Mesothelial cell of epicardium (in vitro differentiated cells): ENCODE results near the gene LRPPRC. TPM values are rescaled to one million over a fixed set of nuclear protein-coding genes. Genes with fewer than 3 reads are reported as not detected.

Source experiments
- DNase-seq, 2 experiments: peaks; one replicate each; pipeline ENCODE4 v3.0.0; 2021; ENCODE audit warnings: low spot score in 2 of 2; ENCODE audit not compliant: unreplicated experiment in 2 of 2
- H3K27ac Mint-ChIP-seq: 2 replicates; pipeline ENCODE4 v1.8.0; 2021; ENCODE audit warnings: mixed read lengths
- H3K27me3 Mint-ChIP-seq: 2 replicates; pipeline ENCODE4 v1.8.0; 2021; ENCODE audit warnings: low read depth, mixed read lengths
- H3K36me3 Mint-ChIP-seq: 2 replicates; pipeline ENCODE4 v1.8.0; 2021; ENCODE audit warnings: mixed read lengths
- H3K4me1 Mint-ChIP-seq: 2 replicates; pipeline ENCODE4 v1.8.0; 2021; ENCODE audit warnings: mixed read lengths
- H3K4me3 Mint-ChIP-seq: 2 replicates; pipeline ENCODE4 v1.8.0; 2021; ENCODE audit warnings: mild to moderate bottlenecking, moderate library complexity, mixed read lengths
- H3K9me3 Mint-ChIP-seq: 2 replicates; pipeline ENCODE4 v1.8.0; 2021; ENCODE audit warnings: mixed read lengths
- total RNA-seq: library from RNA; stranded (reverse); gene quantifications from 3 replicates; pipeline ENCODE4 v1.2.1, GENCODE V29; 2021
- TF ChIP-seq, protein P1 (sequence below): fragments of 200-600 bp; sonication (generic); IDR thresholded peaks from one replicate; pipeline ENCODE4 v1.5.0; 2021; ENCODE audit warnings: antibody characterized with exemption; ENCODE audit not compliant: unreplicated experiment

LRPPRC gene
- total RNA-seq, 1 donor from 2014 or later, result 99.9 TPM

- no peaks in the 10 kb centered on the region for H3K9me3 Mint-ChIP-seq
- no peaks in the 10 kb centered on the region for H3K4me1 Mint-ChIP-seq
- no peak overlapping the region for H3K4me3 Mint-ChIP-seq
- no peaks in the 10 kb centered on the region for H3K27me3 Mint-ChIP-seq
- DNase-seq, result no peak
- peaks cover 34% of the 10 kb centered on the region for H3K36me3 Mint-ChIP-seq
- TF ChIP-seq, protein P1, sequence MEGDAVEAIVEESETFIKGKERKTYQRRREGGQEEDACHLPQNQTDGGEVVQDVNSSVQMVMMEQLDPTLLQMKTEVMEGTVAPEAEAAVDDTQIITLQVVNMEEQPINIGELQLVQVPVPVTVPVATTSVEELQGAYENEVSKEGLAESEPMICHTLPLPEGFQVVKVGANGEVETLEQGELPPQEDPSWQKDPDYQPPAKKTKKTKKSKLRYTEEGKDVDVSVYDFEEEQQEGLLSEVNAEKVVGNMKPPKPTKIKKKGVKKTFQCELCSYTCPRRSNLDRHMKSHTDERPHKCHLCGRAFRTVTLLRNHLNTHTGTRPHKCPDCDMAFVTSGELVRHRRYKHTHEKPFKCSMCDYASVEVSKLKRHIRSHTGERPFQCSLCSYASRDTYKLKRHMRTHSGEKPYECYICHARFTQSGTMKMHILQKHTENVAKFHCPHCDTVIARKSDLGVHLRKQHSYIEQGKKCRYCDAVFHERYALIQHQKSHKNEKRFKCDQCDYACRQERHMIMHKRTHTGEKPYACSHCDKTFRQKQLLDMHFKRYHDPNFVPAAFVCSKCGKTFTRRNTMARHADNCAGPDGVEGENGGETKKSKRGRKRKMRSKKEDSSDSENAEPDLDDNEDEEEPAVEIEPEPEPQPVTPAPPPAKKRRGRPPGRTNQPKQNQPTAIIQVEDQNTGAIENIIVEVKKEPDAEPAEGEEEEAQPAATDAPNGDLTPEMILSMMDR, result no peak
- H3K27ac Mint-ChIP-seq, result no peak overlapping the region
Observed at GRCh38 chr2:43905871-43906270, 89.9 kb downstream of the LRPPRC start.

DNA sequence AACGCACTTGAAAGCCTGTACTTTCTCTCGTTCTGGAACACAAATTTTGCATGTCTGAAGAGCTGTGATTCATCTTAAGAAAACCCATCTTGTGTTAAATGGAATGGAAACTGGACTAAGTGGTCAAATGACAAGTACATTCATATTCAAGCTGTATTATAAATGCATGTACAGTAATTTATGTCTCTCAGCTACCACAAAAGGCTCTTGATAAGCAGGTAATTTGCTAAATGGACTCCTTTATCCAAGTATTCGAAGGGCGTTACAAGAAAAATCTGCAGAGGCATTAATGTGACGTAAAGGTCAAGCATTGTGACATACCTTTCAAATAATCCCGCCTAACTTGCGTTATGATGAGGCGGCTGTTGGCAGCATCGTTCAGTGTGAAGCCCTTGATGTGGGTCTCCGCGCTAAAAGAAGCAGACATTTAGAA lies 90.4 kb downstream of the LRPPRC start:
- Mint-ChIP-seq H3K4me1 (no peaks in the 10 kb centered on the region), H3K36me3 (peaks cover 36% of the 10 kb centered on the region), H3K27me3 (no peaks in the 10 kb centered on the region), H3K9me3 (no peaks in the 10 kb centered on the region), H3K4me3 (no peak overlapping the region), H3K27ac (no peak overlapping the region)
- TF ChIP-seq, protein P1, result no peak
- no peak for DNase-seq

DNA sequence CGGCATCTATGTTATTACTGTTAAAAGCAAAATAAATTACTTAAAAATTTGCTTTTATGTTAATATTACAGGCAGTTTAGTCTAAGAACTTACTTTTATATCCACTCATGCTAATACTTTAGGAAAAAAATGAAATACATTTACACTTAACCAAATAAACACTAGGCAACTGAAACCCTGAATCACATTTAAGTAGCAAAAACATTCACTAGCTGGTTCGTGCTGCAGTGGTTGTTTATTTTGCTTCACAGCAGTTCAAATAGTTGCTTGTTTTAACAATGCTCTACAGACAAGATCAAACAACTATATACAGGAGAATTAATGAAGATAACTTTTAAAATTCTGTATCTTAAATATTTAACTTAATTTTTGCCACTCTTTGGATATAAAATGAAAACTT lies 96.2 kb downstream of the LRPPRC start:
- H3K36me3 Mint-ChIP-seq, result peaks cover 33% of the 10 kb centered on the region
- H3K27me3 Mint-ChIP-seq, result no peaks in the 10 kb centered on the region

GRCh38 chr2:43898838-43899346 lies 96.9 kb downstream of the LRPPRC start:
- Mint-ChIP-seq H3K9me3 (no peaks in the 10 kb centered on the region), H3K27ac (no peak overlapping the region), H3K27me3 (no peaks in the 10 kb centered on the region), H3K4me3 (no peak overlapping the region), H3K36me3 (peaks cover 34% of the 10 kb centered on the region), H3K4me1 (no peaks in the 10 kb centered on the region)
- TF ChIP-seq, protein P1, result no peak
- DNase-seq, result no peak

More for the DNA sequence above, 96.2 kb downstream of the LRPPRC start:
- TF ChIP-seq, protein P1, result no peak
- Mint-ChIP-seq H3K9me3 (no peaks in the 10 kb centered on the region), H3K27ac (no peak overlapping the region), H3K4me3 (no peak overlapping the region), H3K4me1 (no peaks in the 10 kb centered on the region)
- no peak for DNase-seq

GRCh38 chr2:43898134-43898837 lies 97.5 kb downstream of the LRPPRC start:
- H3K36me3 Mint-ChIP-seq, result peaks cover 38% of the 10 kb centered on the region
- no peaks in the 10 kb centered on the region for H3K4me1 Mint-ChIP-seq
- TF ChIP-seq, protein P1, result no peak
- no peak overlapping the region for H3K4me3 Mint-ChIP-seq
- H3K27ac Mint-ChIP-seq, result no peak overlapping the region
- no peak for DNase-seq
- H3K27me3 Mint-ChIP-seq, result no peaks in the 10 kb centered on the region
- H3K9me3 Mint-ChIP-seq, result no peaks in the 10 kb centered on the region
